HEK293T (cell line): ENCODE measurements around the gene CFAP58.

Source experiments
- CTCF ChIA-PET: fragments of 350-600 bp; formaldehyde crosslinking; extraction: SDS; loops from one replicate; lab custom pipeline; 2021; ENCODE audit warnings: antibody characterized with exemption, inconsistent platforms; lab: Yijun Ruan, JAX
- POLR2A ChIA-PET: fragments of 350-600 bp; formaldehyde crosslinking; extraction: SDS; loops from one replicate; lab custom pipeline; 2020; ENCODE audit warnings: antibody characterized with exemption, inconsistent platforms; lab: Yijun Ruan, JAX
- DNase-seq: peaks from one replicate; pipeline ENCODE4 v3.0.0; 2012; ENCODE audit warnings: mixed read lengths; ENCODE audit errors: extremely low spot score
- ARNT ChIP-seq: fragments of 450-650 bp; IDR thresholded peaks from 2 replicates; pipeline ENCODE4 v1.6.1; 2017; ENCODE audit warnings: mild to moderate bottlenecking
- BHLHE40 ChIP-seq: fragments of 450-650 bp; IDR thresholded peaks from 2 replicates; pipeline ENCODE4 v1.6.1; 2016; ENCODE audit warnings: mild to moderate bottlenecking, moderate library complexity, borderline replicate concordance
- CTBP1 ChIP-seq: fragments of 450-650 bp; IDR thresholded peaks from 2 replicates; pipeline ENCODE4 v1.6.1; 2016; ENCODE audit warnings: borderline replicate concordance
- ELF4 ChIP-seq: fragments of 450-650 bp; IDR thresholded peaks from 2 replicates; pipeline ENCODE4 v1.6.1; 2017; ENCODE audit warnings: antibody characterized with exemption
- FOXA1 ChIP-seq: fragments of 450-650 bp; IDR thresholded peaks from 2 replicates; pipeline ENCODE4 v1.6.1; 2016; ENCODE audit warnings: mild to moderate bottlenecking
- FOXK2 ChIP-seq: fragments of 450-650 bp; IDR thresholded peaks from 2 replicates; pipeline ENCODE4 v1.6.1; 2016; ENCODE audit warnings: mild to moderate bottlenecking
- FOXM1 ChIP-seq: fragments of 450-650 bp; IDR thresholded peaks from 2 replicates; pipeline ENCODE4 v1.6.1; 2017; ENCODE audit warnings: mild to moderate bottlenecking, borderline replicate concordance
- HDGF ChIP-seq: fragments of 450-650 bp; IDR thresholded peaks from 2 replicates; pipeline ENCODE4 v1.6.1; 2017; ENCODE audit warnings: antibody characterized with exemption, borderline replicate concordance
- L3MBTL2 ChIP-seq: fragments of 450-650 bp; conservative IDR thresholded peaks from 2 replicates; pipeline ENCODE4 v1.6.1; 2016; ENCODE audit warnings: mild to moderate bottlenecking
- LEF1 ChIP-seq: fragments of 450-650 bp; IDR thresholded peaks from 2 replicates; pipeline ENCODE4 v1.6.1; 2017; ENCODE audit warnings: mild to moderate bottlenecking, borderline replicate concordance
- NFRKB ChIP-seq: fragments of 450-650 bp; IDR thresholded peaks from 2 replicates; pipeline ENCODE4 v1.6.1; 2016; ENCODE audit warnings: mild to moderate bottlenecking, moderate library complexity
- SP1 ChIP-seq: fragments of 450-650 bp; IDR thresholded peaks from 2 replicates; pipeline ENCODE4 v1.6.1; 2017
- SUZ12 ChIP-seq: fragments of 450-650 bp; IDR thresholded peaks from 2 replicates; pipeline ENCODE4 v1.6.1; 2016; ENCODE audit warnings: mild to moderate bottlenecking
- TARDBP ChIP-seq: fragments of 450-650 bp; IDR thresholded peaks from 2 replicates; pipeline ENCODE4 v1.6.1; 2016
- ZNF384 ChIP-seq: fragments of 450-650 bp; IDR thresholded peaks from 2 replicates; pipeline ENCODE4 v1.6.1; 2016
- TF ChIP-seq, protein P1 (sequence below): fragments of 450-650 bp; IDR thresholded peaks from 2 replicates; pipeline ENCODE4 v1.6.1; 2016

Gene CFAP58

DNA sequence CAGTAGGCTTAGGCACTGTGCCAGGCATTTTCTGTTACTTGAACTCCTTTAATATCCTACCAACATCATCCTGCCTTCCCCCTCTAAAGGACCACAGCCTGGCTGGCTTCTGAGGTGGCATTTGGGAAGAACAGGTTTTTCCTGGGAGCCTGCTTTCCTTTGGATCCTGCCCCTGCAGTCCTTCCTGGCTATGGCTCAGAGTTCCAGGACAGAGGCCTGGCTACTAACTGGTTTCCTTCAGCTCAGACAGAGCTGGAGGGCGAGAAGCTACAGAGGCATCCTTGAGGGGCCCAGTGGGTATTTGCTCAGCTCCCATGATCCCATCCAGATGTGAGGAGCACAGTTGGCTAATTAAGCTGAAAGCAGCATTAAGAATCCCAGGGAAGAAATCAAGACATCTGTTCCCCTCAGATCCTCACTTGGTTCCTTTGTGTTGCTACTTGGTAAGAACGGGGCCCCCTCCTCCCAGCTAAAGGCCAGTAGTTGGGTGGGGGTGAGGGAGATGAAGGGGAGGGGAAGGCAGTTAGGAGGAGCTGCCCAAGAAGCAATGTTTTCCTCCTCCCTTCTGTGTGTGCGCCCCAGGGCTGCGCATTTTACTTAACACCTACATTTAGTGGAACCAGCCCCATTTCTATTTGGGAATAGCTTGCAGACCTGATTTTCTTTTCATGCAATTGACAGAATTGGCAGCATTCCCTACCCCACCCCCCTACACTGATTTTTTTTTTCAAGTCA lies 144.9 kb downstream of the CFAP58 start:
- TF ChIP-seq L3MBTL2, result no peak
- no peak for TF ChIP-seq NFRKB
- no peak for TF ChIP-seq LEF1
- TF ChIP-seq, protein P1, sequence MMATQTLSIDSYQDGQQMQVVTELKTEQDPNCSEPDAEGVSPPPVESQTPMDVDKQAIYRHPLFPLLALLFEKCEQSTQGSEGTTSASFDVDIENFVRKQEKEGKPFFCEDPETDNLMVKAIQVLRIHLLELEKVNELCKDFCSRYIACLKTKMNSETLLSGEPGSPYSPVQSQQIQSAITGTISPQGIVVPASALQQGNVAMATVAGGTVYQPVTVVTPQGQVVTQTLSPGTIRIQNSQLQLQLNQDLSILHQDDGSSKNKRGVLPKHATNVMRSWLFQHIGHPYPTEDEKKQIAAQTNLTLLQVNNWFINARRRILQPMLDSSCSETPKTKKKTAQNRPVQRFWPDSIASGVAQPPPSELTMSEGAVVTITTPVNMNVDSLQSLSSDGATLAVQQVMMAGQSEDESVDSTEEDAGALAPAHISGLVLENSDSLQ, result no peak
- TF ChIP-seq ARNT, result no peak
- no peak for TF ChIP-seq CTBP1
- no peak for TF ChIP-seq HDGF
- no peak for TF ChIP-seq ZNF384
- TF ChIP-seq ELF4, result no peak
- TF ChIP-seq FOXK2, result no peak
- no peak for TF ChIP-seq TARDBP
- TF ChIP-seq FOXM1, result no peak
- no peak for TF ChIP-seq FOXA1
- no peak for TF ChIP-seq BHLHE40
- no peak for TF ChIP-seq SP1
- no peak for TF ChIP-seq SUZ12
- no peak for DNase-seq
- ChIA-PET CTCF (interaction anchor here (0.6 kb wide), 1 partner anchor 127 kb away, joined by 3 read pairs; no protein-coding TSS in a partner anchor), POLR2A (no interaction called here)

DNA sequence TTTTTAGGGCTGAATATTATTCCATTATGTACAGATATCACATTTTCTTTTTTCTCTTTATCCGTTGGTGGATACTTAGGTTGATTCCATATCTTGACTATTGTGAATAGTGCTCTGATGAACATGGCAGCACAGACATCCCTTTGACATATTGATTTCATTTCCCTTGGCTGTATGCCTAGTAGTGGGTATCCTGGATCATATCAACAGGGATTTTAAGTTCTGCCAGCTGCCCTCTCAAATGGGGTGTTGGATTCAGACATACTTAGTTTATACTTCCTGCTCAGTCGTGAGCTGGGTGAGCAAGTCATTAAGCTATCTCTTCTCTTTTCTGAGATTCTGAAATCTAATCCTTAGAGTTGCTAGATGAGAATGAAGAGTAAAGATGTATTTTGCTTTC lies 147.8 kb downstream of the CFAP58 start:
- no peak for TF ChIP-seq ELF4
- no peak for TF ChIP-seq FOXA1
- no peak for TF ChIP-seq SP1
- TF ChIP-seq SUZ12, result no peak
- TF ChIP-seq HDGF, result no peak
- TF ChIP-seq ARNT, result no peak
- TF ChIP-seq TARDBP, result no peak
- DNase-seq, result no peak
- POLR2A ChIA-PET, result no interaction called here
- CTCF ChIA-PET, result no interaction called here

DNA sequence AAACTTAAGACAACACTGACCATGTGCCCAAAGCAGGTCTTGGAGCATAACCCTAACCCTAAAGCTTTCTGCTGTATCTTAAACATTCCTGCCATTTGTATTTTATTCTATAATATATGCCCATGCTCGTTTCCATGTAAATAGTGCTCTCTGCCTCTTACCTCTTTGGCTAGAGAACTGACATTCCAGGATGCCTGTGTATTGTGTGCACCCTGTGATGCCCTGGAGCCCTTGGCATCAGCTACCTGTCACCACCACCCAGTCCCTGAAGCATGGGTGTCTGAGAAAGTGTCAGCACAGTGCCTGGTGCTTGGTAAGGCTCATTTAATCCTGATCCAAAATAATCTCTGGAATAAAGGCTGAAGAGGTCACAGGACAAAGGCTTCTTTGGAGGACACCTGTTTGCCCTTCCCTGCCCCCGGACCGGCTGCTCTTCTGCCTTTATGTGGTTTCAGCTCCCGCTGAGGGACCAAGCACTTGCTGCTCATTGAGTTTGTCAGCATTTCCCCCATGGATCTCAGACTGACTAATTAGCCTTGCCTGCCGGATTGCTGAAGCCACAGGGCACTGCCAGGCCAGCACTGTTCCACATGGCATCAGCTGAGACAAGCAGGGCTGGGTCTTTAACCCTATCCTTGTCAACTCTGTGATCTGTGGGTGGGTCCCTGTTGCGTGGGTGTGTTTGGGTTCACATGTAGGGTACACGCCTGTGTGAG lies 148.4 kb downstream of the CFAP58 start:
- CTCF ChIA-PET, result interaction anchor here (0.6 kb wide), 1 partner anchor 137 kb away, joined by 3 read pairs; no protein-coding TSS in a partner anchor
- no peak for TF ChIP-seq FOXK2
- no peak for TF ChIP-seq HDGF
- no peak for TF ChIP-seq ARNT
- no peak for TF ChIP-seq ELF4
- TF ChIP-seq NFRKB, result no peak
- no peak for TF ChIP-seq FOXA1
- TF ChIP-seq CTBP1, result no peak
- no peak for TF ChIP-seq LEF1
- TF ChIP-seq ZNF384, result no peak
- no peak for TF ChIP-seq SUZ12
- no peak for TF ChIP-seq L3MBTL2
- no peak for TF ChIP-seq BHLHE40
- POLR2A ChIA-PET, result no interaction called here
- no peak for DNase-seq

DNA sequence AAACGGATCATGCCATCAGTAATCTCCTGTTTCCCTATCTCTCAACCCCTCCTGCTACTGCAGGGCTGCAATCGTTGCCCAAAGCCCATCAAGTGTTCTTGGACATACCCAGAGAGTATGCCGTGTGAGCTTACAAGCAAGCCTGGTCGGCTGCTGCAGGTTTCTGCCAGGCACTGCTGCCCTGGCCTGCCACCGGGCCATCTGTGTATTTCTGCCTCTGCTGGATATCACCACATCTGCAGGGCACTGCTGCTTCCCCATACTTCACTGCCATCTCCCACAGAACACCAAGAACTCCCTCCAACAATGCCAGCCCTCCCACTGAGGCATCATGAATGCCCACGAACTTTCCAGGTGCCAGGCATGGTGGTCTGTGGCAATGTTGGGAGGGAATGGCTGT lies 149.3 kb downstream of the CFAP58 start:
- no peak for DNase-seq
- CTCF ChIA-PET, result interaction anchor here (0.6 kb wide), 1 partner anchor 136 kb away, joined by 3 read pairs; no protein-coding TSS in a partner anchor
- POLR2A ChIA-PET, result no interaction called here
- TF ChIP-seq FOXK2 (no peak), SUZ12 (no peak), ZNF384 (no peak), L3MBTL2 (no peak), LEF1 (no peak), ARNT (no peak), FOXA1 (no peak), BHLHE40 (no peak), TARDBP (no peak), SP1 (no peak), NFRKB (no peak), ELF4 (no peak), CTBP1 (no peak), HDGF (no peak), FOXM1 (no peak)
- TF ChIP-seq, protein P1, result no peak
